GM18508 (cell line): ENCODE data around the gene AZU1.
"Not testable (repeated sequence)": the region's sequence is repeated elsewhere in the genome, so short reads cannot be mapped to it uniquely, and the experiment has no call there.

Source experiments
- ATAC-seq: cut with Tn5 transposase; IDR thresholded peaks from one replicate; pipeline ENCODE4 v1.9.1; 2021; ENCODE audit warnings: moderate number of reproducible peaks; ENCODE audit not compliant: insufficient read depth, unreplicated experiment

Gene AZU1

GRCh38 chr19:807627-808422, 19.8 kb upstream of the AZU1 start:
- no peak for ATAC-seq

- no peak for ATAC-seq
Observed at GRCh38 chr19:808423-808775, 19.2 kb upstream of the AZU1 start.

- ATAC-seq = no peak
Observed at GRCh38 chr19:810077-810855, 17.4 kb upstream of the AZU1 start.

GRCh38 chr19:810883-811489, 16.7 kb upstream of the AZU1 start:
- ATAC-seq = no peak

GRCh38 chr19:811506-812048, 16.1 kb upstream of the AZU1 start:
- ATAC-seq = no peak

GRCh38 chr19:812049-812746, 15.4 kb upstream of the AZU1 start:
- ATAC-seq = no peak

- no peak for ATAC-seq
Observed at GRCh38 chr19:812747-813218, 14.9 kb upstream of the AZU1 start.

- ATAC-seq = no peak
Observed at GRCh38 chr19:813219-814151, 14.2 kb upstream of the AZU1 start.

GRCh38 chr19:814152-815078, 13.2 kb upstream of the AZU1 start:
- no peak for ATAC-seq

- ATAC-seq = no peak
Observed at GRCh38 chr19:815079-815774, 12.4 kb upstream of the AZU1 start.

- ATAC-seq = no peak
Observed at GRCh38 chr19:815775-816499, 11.7 kb upstream of the AZU1 start.

GRCh38 chr19:816500-816857, 11.2 kb upstream of the AZU1 start:
- ATAC-seq = no peak

GRCh38 chr19:820212-820611, 7.4 kb upstream of the AZU1 start:
- not testable (repeated sequence) for ATAC-seq

- ATAC-seq = no peak
Observed at GRCh38 chr19:821231-821824, 6.3 kb upstream of the AZU1 start.

GRCh38 chr19:821825-822503, 5.7 kb upstream of the AZU1 start, which contains the start of gene PLPPR3:
PLPPR3 (minus strand) TSS chr19:821955; CDS start chr19:821559, 396 bp downstream.
- no peak for ATAC-seq

- no peak for ATAC-seq
Observed at GRCh38 chr19:823565-824121, 4.0 kb upstream of the AZU1 start.
